NCI-H526 treated with DMSO at 0.1 percent for 48 hours (cell line): ENCODE data around the gene HELZ.
"Not testable (repeated sequence)": the region's sequence is repeated elsewhere in the genome, so short reads cannot be mapped to it uniquely, and the experiment has no call there.

ENCODE experiments used
- DNase-seq: peaks from one replicate; lab custom pipeline; 2025; lab: John Stamatoyannopoulos, UW

The HELZ gene

DNA sequence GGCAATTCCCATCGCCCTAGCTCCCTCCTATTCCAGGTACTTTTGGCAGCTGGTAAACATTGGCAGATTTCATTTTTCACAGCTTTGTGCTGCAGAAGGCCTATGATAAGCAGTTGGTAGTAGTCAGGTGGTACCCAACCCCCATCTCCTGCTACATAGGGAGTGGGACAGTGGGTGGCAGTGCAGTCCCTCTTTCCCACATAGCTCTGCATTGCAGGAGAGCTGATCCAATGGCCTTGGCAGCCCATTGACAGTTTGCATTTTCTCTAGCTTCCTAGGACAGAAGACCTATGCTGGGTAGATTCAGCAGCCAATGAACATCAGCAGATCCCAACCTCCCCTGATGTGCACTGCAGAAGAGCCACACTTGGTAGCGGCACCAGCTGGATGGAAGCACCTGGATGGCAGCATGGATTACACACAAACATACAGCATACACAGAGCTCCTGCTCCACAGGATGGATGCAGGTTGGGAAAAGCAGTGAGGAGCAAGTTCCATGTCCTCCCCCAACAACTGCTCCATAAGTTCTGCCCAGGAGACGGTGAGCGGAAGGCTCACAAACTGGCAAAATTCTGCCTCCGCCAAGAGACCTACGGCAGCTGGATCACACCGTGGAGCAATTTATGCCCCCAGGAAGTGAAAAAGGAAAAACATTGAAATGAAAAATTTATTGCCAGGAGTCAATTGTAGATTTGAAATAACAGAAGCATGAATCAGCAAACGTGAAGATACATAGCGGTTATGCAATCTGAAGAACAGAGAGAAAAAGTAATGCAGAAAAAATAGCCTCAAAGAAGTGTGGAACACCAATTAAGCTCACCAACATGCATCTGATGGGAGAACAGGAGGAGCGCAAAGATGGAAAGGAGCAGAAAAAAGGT is 105.0 kb downstream of the HELZ start:
- no peak for DNase-seq

DNA sequence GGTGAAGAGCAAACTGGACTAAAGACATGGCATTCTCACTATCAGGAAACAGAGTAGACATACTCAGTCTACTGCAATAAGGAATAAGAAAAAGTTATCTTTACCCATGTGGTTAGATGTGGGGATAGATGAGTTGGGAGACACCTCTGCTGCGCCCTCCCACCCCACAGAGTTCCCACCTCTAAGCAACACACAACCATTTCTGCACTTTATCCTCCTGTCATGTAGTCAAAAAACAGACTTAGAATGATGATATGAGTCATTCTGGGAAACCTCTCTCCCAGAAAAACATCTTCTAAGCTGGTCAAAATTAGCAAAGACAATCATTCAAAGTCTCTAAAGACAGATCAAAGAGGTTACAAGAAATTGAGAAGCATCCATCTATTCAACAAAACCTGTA is 105.7 kb downstream of the HELZ start:
- no peak for DNase-seq

DNA sequence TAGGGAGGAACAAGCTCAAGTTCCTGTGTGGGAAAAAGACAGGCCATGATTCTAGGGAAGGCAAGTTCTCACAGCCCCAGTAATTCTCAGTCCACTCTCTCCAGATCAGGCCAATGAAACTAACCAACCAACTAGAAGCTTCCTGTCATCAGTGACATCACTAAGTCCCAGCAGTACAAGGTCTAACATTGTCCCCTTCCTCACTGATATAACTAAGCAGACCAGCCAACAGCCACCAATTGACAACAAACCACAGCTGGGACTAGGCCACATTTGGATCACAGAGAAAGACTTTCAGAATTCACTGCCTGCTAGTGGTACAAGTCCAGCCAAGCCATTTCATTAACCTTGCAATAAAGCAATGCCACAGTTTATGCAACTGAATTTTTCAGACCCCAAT is 106.6 kb downstream of the HELZ start:
- DNase-seq = no peak

DNA sequence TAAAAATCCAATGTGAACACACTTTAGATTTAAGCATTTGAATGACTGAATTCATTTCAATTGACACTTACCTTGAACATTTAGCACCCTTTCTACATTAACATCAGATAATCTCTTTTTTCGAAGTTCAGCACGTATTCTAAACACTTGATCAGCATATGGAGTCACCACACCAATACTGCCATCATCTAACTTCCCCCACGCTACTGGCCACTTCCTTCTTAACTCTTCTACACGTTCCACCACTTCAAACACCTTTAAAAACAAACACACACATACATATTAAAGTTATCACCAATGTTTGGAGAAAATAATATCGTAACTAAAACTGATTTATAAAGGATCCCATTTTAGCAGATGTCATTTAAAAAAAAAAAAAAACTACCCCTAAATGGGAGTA is 107.1 kb downstream of the HELZ start:
- no peak for DNase-seq

DNA sequence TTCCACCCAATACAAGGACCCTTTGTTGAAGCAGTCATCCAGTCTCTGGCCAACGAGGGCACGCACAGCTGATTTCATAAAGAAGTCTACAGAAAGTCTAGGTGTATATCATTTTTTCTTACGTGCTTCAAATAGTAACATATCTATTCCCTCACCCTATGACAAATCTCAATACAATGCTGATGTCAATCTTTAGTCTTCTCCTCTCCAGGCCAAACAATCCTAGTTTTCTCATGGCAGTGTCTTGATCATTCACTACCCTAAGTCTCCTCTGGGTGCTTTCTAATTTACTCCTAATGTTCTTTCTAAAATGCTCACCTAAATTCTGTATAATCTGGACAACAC is 108.0 kb downstream of the HELZ start:
- no peak for DNase-seq

DNA sequence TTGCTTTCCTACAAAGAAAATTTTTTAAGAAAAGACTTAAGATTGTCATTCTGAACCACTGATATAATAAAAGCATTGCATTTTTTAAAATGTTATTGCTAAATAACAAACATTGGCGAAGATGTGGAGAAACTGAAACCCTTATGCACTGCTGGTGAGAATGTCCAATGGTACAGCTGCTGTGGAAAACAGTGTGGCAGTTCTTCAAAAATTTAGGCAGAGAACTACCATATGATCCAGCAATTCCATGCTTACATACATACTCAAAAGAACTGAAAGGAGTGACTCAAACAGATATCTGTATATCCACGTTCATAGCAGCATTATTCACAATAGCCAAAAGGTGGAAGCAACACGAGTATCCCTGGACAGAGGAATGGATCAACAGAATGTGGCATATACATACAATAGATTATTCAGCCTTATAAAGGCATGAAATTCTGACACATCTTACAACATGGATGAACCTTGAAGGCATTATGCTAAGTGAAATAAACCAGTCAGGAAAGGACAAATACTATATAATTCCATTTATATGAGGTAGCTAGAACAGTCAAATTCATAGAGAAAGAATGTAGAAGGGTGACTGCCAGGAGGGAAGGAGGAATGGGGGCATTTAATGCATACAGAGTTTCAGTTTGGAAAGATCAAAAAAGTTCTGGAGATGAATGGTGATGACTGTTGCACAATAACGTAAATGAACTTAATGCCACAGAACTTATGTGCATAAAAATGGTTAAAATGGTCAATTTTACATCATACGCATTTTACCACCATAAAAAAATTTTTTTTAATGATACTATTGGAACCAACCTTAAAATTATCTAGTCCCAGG is 108.6 kb downstream of the HELZ start:
- DNase-seq = no peak

DNA sequence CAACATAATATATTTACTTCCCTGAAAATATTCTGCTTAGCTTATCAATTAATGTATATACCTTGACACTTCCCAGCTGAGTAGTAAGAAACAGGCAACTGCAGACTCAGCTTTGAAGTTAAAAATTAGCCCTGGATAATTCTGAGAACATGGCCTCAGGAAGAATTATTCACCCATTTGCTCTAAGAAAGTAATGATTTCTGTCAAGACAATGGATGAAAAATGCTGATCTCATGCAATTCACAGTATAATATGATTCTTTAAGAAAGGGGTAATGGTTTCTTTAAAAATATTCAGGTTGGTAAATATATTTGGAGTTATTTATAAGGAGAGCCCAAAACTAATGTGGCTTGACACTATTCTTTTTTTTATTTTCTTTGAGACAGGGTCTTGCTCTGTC is 111.8 kb downstream of the HELZ start:
- no peak for DNase-seq

DNA sequence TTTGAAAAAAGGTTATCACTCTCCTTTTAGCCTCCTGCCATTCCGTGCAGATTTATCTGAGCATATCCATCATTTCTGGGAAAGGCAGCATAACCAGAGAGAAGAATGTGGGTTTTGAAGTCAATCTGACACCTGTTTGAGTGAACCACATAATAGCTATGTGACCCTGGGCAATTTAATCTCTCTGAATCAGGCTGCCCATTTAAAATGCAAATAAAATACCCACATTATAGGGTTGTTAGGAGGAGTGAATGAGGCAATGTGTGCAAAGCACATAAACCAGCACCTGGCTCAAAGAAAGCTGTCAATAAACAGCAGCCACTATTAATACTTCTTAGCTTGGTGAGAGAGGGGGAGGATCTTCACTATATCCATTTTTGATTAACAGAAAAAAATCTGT is 112.6 kb downstream of the HELZ start:
- peak; percentile 77 for DNase-seq

DNA sequence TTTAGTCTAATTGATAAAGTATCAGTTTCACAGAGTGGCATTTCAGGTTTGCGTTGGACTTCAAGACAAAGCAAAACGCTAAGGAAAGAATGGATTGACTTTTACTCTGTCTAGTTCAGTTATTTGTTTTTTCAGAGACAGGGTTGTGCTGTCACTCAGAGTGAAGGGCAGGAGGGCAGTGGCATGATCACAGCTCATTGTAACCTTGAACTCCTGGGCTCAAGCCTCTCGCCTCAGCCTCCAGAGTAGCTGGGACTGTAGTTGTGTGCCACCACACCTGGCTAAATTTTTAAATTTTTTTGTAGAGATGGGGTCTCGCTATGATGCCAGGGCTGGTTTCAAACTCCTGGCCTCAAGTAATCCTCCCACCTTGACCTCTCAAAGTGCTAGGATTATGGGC is 114.2 kb downstream of the HELZ start:
- no peak for DNase-seq

DNA sequence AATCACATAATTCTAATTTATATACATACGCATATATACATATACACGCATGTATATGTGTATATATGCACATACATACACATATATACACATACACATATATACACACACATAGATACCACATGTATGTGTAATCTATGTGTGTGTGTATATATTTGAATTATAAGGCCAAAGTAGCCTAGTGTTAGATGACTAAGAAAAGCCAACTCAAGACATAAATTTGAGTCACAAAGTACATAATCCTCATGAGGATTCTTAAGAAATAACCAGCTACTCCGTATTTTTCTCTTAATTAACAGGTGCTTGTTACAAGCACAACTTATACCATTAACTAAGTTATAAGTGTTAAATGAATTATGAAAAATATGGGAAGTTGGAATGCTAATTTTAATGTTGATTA is 115.7 kb downstream of the HELZ start:
- DNase-seq = no peak

DNA sequence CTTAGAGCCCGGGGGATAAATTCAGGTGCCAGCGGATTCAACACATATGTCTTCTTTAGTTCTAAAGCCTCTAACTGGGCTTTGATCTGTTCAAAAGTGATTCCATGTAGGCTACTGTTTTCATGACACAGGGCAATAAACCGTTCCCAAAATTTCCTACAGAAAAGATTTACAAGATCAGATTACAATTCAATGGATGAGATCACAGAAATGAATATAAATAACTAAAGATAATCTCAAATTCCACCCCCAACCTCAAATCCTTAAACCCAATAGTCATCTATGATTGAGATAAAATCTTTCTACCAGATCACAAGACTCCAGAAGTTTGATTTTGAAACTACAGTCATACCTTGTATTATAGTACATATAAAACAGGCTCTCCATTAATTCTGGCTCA is 116.3 kb downstream of the HELZ start:
- DNase-seq = no peak

DNA sequence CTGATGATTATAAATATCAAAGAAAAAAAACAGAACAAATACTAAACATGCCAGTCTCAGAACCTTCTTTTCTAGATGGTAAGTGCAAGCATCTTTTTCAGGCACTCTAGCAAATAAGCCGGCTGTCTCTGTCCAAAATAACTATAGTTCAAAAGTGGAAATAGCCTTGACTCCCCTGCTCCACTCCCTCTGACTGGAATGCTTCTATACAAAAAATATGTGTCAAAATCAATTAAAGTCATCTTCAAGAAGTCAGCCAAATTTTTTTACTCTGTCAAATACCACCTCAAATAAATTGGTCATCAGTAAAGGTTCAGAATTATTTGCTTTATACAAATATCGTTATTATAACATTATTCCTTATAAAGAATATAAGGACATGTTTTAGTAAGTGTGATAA is 117.1 kb downstream of the HELZ start:
- DNase-seq = no peak

DNA sequence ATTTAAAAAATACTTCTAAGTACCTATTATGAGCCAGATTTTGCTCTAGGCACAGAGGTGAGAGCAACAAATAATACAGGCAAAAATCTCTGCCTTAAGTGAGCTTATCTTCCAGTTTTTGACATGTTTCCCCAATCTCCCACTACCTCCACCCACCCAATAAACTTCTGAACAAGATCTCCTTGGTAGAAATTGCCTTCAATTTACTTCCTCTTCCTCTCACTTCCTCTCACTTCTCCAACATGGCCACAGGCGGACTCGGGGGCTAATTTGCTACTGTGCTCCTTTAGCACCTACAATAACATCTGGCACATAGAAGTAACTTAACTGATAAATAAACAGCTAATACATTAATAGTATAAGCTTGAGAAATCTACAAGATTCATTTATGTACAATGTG is 118.0 kb downstream of the HELZ start:
- no peak for DNase-seq

DNA sequence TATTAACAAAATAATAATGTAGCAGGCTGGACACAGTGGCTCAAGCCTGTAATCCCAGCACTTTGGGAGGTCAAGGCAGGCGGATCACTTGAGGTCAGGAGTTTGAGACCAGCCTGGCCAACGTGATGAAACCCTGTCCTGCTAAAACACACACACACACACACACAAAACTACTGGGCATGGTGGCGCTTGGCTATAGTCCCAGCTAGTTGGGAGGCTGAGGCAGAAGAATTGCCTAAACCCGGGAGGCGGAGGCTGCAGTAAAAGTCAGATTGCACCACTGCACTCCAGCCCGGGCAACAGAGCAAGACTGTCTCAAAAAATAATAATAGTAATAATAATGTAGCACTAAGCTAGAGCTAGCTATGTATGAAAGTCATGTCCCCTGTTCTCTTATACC is 118.5 kb downstream of the HELZ start:
- DNase-seq = not testable (repeated sequence)

DNA sequence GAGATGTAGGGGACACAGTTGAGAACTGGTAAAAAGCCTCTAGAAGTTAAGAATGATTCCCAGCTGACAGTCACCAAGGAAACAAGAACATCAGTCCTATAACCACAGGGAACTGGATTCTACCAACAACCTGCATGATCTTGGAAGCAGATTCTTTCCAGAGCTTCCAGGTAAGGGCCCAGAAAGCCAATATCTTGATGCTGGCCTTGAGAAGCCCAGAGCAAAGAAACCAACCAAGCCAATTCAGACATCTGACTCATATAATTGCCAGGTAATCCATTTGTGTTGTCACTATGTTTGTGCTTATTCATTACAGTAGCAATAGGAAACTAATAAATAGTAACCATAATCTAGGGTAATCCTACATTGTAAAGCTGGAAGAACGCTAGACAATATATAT is 119.1 kb downstream of the HELZ start:
- DNase-seq = no peak

DNA sequence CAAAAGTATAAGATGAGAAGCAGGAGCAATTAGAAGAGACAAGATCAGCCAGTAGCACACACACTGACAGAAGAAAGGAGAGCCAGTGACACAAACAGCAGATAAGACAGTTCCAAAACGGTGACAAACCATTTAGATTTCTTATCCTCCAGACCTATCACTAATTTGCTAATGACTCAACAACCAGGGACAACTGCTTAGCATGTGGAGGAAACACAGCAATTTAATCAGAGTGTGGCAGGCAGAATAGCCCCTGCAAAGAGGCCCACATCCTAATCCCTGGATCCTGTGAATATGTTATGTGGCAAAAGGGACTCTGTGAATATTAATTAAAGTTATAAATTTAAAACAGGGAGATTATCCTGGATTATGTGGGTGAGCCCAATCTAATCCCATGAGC is 119.6 kb downstream of the HELZ start:
- DNase-seq = no peak

DNA sequence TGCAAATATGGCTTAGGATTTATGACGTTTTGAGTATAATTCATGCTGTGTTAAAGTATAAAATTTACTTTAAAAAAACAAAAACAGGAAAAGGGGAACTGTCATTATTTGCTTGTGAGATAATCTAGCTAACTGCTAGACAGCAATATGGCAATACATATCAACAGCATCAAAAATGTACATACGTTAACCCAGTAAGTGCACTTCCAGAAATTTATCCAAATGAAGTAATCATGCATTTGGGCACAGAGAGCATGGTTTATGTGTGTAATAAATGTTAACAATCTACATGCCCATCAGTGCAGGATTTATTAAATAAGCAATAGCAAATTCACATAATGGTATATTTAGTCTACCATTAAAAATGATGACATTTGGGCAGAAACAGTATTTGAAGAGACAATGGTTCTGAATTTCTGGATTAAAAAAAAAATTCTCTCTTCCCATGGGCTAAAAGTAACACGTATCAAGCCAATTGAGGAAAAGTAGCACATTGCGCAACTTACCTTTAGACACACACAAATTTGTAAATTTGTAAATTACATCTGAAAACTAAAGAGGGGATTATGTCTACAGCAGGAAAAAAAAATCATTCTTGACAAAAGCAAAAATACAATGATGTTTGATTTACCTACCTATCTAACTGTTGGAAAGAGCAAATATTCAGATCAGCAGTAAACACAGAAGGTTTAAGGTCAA is 120.4 kb downstream of the HELZ start:
- no peak for DNase-seq

DNA sequence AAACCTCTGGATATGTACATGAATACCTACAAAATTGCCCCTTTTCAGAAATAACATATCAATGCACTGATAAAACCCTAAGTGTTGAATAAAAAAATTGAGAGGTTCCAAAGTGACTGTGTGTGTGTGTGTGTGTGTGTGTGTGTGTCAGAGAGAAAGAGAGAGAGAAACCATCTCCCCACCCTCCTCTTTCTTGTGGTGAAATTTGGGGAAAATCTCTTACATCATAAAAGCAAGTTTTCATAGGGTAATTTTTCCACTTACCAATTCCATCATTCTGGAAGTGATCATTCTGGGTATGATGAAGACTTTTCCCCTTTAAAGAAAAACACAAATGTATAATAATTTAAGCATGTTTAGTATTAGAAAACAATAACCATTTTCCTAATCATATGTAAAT is 121.3 kb downstream of the HELZ start:
- DNase-seq = no peak

DNA sequence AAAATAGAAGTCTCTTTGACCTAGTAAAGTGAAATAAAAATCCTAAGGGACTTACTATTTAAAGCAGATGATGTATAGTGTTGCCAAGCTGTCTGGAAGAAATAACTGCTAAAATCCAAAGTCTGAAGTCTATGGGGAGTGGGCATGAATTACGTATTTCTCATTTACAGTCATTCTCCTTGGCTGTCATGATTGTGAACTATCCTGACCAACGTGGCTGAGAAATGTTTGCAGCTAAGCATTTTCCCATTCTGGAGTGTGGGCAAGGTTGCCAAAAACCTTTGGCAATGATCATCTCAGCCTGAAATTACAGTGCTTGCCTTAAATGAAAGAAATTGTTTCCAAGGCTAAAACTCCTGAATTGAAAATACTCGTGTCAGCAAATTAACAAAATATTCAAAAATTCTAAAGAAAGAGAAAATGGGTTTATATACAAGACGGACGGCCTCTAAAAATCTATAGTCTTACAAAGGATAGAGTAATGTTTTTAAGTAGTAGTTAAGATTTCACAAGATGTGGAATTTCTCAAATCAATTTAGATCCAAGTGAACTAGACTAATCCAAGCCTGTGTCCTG is 123.6 kb downstream of the HELZ start:
- DNase-seq = no peak

DNA sequence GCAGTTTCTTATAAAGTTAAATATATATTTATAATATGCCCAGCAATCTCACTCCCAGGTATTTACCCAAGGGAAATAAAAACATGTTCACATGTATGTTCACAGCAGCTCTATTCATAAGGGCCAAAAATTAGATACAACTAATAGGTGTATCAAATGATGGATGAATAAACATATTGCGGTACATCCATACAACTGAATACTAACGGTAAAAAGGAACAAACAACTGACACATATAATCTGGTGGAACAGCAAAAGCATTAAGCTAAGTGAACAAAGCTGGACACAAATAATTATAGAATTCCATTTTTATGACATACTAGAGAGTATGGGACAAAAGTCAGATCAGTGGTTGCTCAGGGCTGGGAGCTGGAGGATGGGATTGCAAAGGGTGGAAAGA is 125.9 kb downstream of the HELZ start:
- no peak for DNase-seq

DNA sequence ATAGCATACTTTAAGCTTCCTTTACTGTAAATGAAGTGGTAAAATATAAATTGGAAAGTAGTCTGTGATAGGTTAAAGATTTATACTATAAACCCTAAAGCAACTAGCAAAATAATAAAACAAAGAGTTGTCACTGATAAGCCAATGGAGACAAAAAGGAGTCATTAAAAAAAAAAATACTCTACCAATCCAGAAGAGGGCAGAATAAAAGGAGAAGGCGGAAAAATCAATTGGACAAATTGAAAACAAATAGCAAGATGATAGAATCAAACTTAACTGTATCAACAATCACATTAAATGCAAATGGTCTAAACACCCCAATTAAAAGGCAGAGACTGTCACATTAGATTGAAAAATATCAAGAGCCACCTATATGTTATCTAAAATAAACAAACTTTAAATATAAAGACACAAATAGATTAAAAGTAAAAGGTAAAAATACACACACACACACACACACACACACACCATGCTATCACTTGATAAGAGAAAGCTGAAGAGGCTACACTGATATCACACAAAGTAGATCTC is 128.9 kb downstream of the HELZ start:
- DNase-seq = no peak

DNA sequence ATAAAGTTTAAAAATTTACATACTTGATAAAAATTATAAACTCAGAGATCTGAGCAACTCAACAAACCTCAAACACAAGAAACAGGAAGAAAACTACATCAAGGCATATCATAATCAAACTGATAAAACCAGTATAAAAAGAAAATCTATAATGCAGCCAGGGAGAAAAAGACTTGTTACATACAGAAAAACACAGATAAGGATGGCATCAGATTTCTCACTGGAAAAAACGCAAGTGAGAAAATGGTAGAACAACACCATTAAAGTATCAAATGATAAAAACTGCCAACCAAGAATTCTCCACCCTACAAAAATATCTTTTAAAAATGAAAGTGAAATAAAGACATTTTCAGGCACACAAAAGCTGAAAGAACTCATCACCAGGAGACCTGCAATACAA is 129.6 kb downstream of the HELZ start:
- DNase-seq = no peak
